Glutamatergic neuron (in vitro differentiated cells): ENCODE measurements around the gene CD59. TPM values are rescaled to one million over a fixed set of nuclear protein-coding genes. Genes with fewer than 3 reads are reported as not detected.
A peak's percentile ranks its signal among the peaks of the same experiment; 100 is the strongest.

Experiments used
- DNase-seq: peaks from one replicate; pipeline ENCODE4 v3.0.0; 2022
- H3K27ac Mint-ChIP-seq: one replicate; pipeline ENCODE4 v1.8.0; 2020; ENCODE audit warnings: mild to moderate bottlenecking, mixed read lengths, inconsistent platforms; ENCODE audit not compliant: unreplicated experiment
- H3K27me3 Mint-ChIP-seq: one replicate; pipeline ENCODE4 v1.8.0; 2020; ENCODE audit warnings: mild to moderate bottlenecking, moderate library complexity, mixed read lengths, inconsistent platforms; ENCODE audit not compliant: unreplicated experiment
- H3K36me3 Mint-ChIP-seq: one replicate; pipeline ENCODE4 v1.8.0; 2020; ENCODE audit warnings: mild to moderate bottlenecking, mixed read lengths, inconsistent platforms; ENCODE audit not compliant: unreplicated experiment
- H3K4me1 Mint-ChIP-seq: one replicate; pipeline ENCODE4 v1.8.0; 2020; ENCODE audit warnings: mild to moderate bottlenecking, low read depth, mixed read lengths, inconsistent platforms; ENCODE audit not compliant: unreplicated experiment
- H3K4me3 Mint-ChIP-seq: one replicate; pipeline ENCODE4 v1.8.0; 2020; ENCODE audit warnings: mild to moderate bottlenecking, mixed read lengths, inconsistent platforms; ENCODE audit not compliant: unreplicated experiment
- H3K9me3 Mint-ChIP-seq: one replicate; pipeline ENCODE4 v1.8.0; 2020; ENCODE audit warnings: mild to moderate bottlenecking, moderate library complexity, mixed read lengths, inconsistent platforms; ENCODE audit not compliant: unreplicated experiment
- CTCF ChIP-seq: fragments of 200-600 bp; sonication (generic); IDR thresholded peaks from one replicate; pipeline ENCODE4 v1.5.0; 2021; ENCODE audit not compliant: partially characterized antibody, unreplicated experiment
- total RNA-seq: library from RNA; stranded (reverse); fragmentation: NEBNext Ultra II Directional; extraction: Animal tissue kit (Norgen Biotek cat#: 25700); gene quantifications from one replicate; pipeline ENCODE4 v1.2.1, GENCODE V29; 2021; ENCODE audit not compliant: unreplicated experiment

Gene CD59
- total RNA-seq, 1 donor from 2014 or later: 105 TPM

- peaks cover 5% of the 10 kb centered on the region for H3K27me3 Mint-ChIP-seq
- H3K4me1 Mint-ChIP-seq: peaks cover 8% of the 10 kb centered on the region
- peak overlapping the region; percentile 98 for H3K4me3 Mint-ChIP-seq
- H3K36me3 Mint-ChIP-seq: no peaks in the 10 kb centered on the region
- TF ChIP-seq CTCF: no peak
- H3K9me3 Mint-ChIP-seq: peaks cover 2% of the 10 kb centered on the region
- H3K27ac Mint-ChIP-seq: peak overlapping the region; percentile 48
- no peak for DNase-seq
These were observed 39.7 kb upstream of the CD59 start for GRCh38 chr11:33775832-33776470.

- Mint-ChIP-seq H3K4me1 (peaks cover 8% of the 10 kb centered on the region), H3K27ac (no peak overlapping the region), H3K27me3 (peaks cover 5% of the 10 kb centered on the region), H3K36me3 (no peaks in the 10 kb centered on the region), H3K9me3 (peaks cover 2% of the 10 kb centered on the region), H3K4me3 (peak overlapping the region; percentile 98)
- no peak for TF ChIP-seq CTCF
- no peak for DNase-seq
These were observed 39.2 kb upstream of the CD59 start for GRCh38 chr11:33775467-33775807.

GRCh38 chr11:33774736-33775466 is 38.7 kb upstream of the CD59 start:
- Mint-ChIP-seq H3K36me3 (no peaks in the 10 kb centered on the region), H3K4me1 (peaks cover 4% of the 10 kb centered on the region), H3K27ac (peak overlapping the region; percentile 88), H3K9me3 (peaks cover 2% of the 10 kb centered on the region), H3K4me3 (peak overlapping the region; percentile 98), H3K27me3 (peaks cover 5% of the 10 kb centered on the region)
- TF ChIP-seq CTCF: no peak
- DNase-seq: peak; percentile 31

GRCh38 chr11:33773987-33774735 is 37.9 kb upstream of the CD59 start, which contains the start of gene FBXO3:
Gene FBXO3, minus strand, starts transcription at chr11:33774520. Its CDS starts 23 bp downstream, at chr11:33774497.
- H3K27ac Mint-ChIP-seq: peak within 1 kb of the TSS; percentile 88
- H3K4me3 Mint-ChIP-seq: peak within 1 kb of the TSS; percentile 98
- H3K27me3 Mint-ChIP-seq: peaks cover 4% of the 10 kb centered on the region
- H3K36me3 Mint-ChIP-seq: no peaks in the 10 kb centered on the region
- peaks cover 2% of the 10 kb centered on the region for H3K4me1 Mint-ChIP-seq
- no peak for TF ChIP-seq CTCF
- H3K9me3 Mint-ChIP-seq: peaks cover 2% of the 10 kb centered on the region
- peak; percentile 82 for DNase-seq
